GM19351 (cell line): Measurements from ENCODE around the gene DOCK2.
A peak's percentile ranks its signal among the peaks of the same experiment; 100 is the strongest.
"Not testable (repeated sequence)": the region's sequence is repeated elsewhere in the genome, so short reads cannot be mapped to it uniquely, and the experiment has no call there.

Experiments
- ATAC-seq: cut with Tn5 transposase; IDR thresholded peaks from one replicate; pipeline ENCODE4 v1.9.1; 2021; ENCODE audit warnings: mild to moderate bottlenecking, moderate library complexity; ENCODE audit not compliant: unreplicated experiment

The DOCK2 gene

GRCh38 chr5:169637085-169637548 is at the start of gene DOCK2:
Gene DOCK2, plus strand, starts transcription at chr5:169637275. Its CDS starts 52 bp downstream, at chr5:169637327.
- ATAC-seq = peak; percentile 90

GRCh38 chr5:169590602-169591001 is 46.5 kb upstream of the DOCK2 start:
- no peak for ATAC-seq

- no peak for ATAC-seq
Measured at GRCh38 chr5:169591636-169592035, 45.4 kb upstream of the DOCK2 start.

GRCh38 chr5:169592937-169593650 is 44.0 kb upstream of the DOCK2 start:
- no peak for ATAC-seq

GRCh38 chr5:169595172-169595820 is 41.8 kb upstream of the DOCK2 start:
- no peak for ATAC-seq

- no peak for ATAC-seq
Measured at GRCh38 chr5:169599451-169599850, 37.6 kb upstream of the DOCK2 start.

- no peak for ATAC-seq
Measured at GRCh38 chr5:169602535-169602934, 34.5 kb upstream of the DOCK2 start.

- ATAC-seq = no peak
Measured at GRCh38 chr5:169606279-169606678, 30.8 kb upstream of the DOCK2 start.

GRCh38 chr5:169607882-169608281 is 29.2 kb upstream of the DOCK2 start:
- ATAC-seq = no peak

GRCh38 chr5:169609716-169610115 is 27.4 kb upstream of the DOCK2 start:
- ATAC-seq = no peak

GRCh38 chr5:169610606-169611005 is 26.5 kb upstream of the DOCK2 start:
- no peak for ATAC-seq

GRCh38 chr5:169615561-169615960 is 21.5 kb upstream of the DOCK2 start:
- ATAC-seq = no peak

- not testable (repeated sequence) for ATAC-seq
Measured at GRCh38 chr5:169624307-169624706, 12.8 kb upstream of the DOCK2 start.

- no peak for ATAC-seq
Measured at GRCh38 chr5:169626779-169627178, 10.3 kb upstream of the DOCK2 start.

- no peak for ATAC-seq
Measured at GRCh38 chr5:169627551-169627950, 9.5 kb upstream of the DOCK2 start.

GRCh38 chr5:169628892-169629291 is 8.2 kb upstream of the DOCK2 start:
- ATAC-seq = no peak

GRCh38 chr5:169629847-169630548 is 7.1 kb upstream of the DOCK2 start:
- ATAC-seq = peak; percentile 53

GRCh38 chr5:169631360-169631759 is 5.7 kb upstream of the DOCK2 start:
- ATAC-seq = no peak

- no peak for ATAC-seq
Measured at GRCh38 chr5:169632946-169633345, 4.1 kb upstream of the DOCK2 start.

GRCh38 chr5:169634606-169635005 is 2.5 kb upstream of the DOCK2 start:
- no peak for ATAC-seq

- ATAC-seq = no peak
Measured at GRCh38 chr5:169635936-169636335, 1.1 kb upstream of the DOCK2 start.
